ENCODE results near the gene MYH6. TPM values are rescaled to one million over a fixed set of nuclear protein-coding genes. Genes with fewer than 3 reads are reported as not detected.

MYH6 gene
- total RNA-seq, 1 experiment from 2014 or later, result 0.03 TPM

- Histone ChIP-seq H3K36me3 (replicated peaks; ENCODE audit: control insufficient read depth, insufficient read depth, low read length) (no peaks in the 10 kb centered on the region), H3K27me3 (ENCODE audit: control insufficient read depth, insufficient read depth, low read length) (peaks cover 1% of the 10 kb centered on the region; the same call in 1 of the 2 replicates), H3K4me3 (ENCODE audit: insufficient read depth, low read depth, low read length) (no peak overlapping the region)
- peak; percentile 69 for DNase-seq
Observed at GRCh38 chr14:23385642-23386265, 22.3 kb downstream of the MYH6 start.

GRCh38 chr14:23385244-23385641, 22.8 kb downstream of the MYH6 start:
- Histone ChIP-seq H3K4me3 (ENCODE audit: insufficient read depth, low read depth, low read length) (no peak overlapping the region), H3K27me3 (ENCODE audit: control insufficient read depth, insufficient read depth, low read length) (peaks cover 1% of the 10 kb centered on the region; the same call in 1 of the 2 replicates), H3K36me3 (replicated peaks; ENCODE audit: control insufficient read depth, insufficient read depth, low read length) (no peaks in the 10 kb centered on the region)
- DNase-seq, result no peak

- H3K27me3 ChIP-seq (ENCODE audit: control insufficient read depth, insufficient read depth, low read length), result peaks cover 1% of the 10 kb centered on the region; the same call in 1 of the 2 replicates
- H3K36me3 ChIP-seq (replicated peaks; ENCODE audit: control insufficient read depth, insufficient read depth, low read length), result no peaks in the 10 kb centered on the region
- no peak for DNase-seq
- no peak overlapping the region for H3K4me3 ChIP-seq (ENCODE audit: insufficient read depth, low read depth, low read length)
Observed at GRCh38 chr14:23384364-23385080, 23.6 kb downstream of the MYH6 start.

GRCh38 chr14:23382731-23383440, 25.2 kb downstream of the MYH6 start:
- H3K36me3 ChIP-seq (replicated peaks; ENCODE audit: control insufficient read depth, insufficient read depth, low read length), result no peaks in the 10 kb centered on the region
- DNase-seq, result no peak
- H3K4me3 ChIP-seq (ENCODE audit: insufficient read depth, low read depth, low read length), result no peak overlapping the region
- peaks cover 1% of the 10 kb centered on the region for H3K27me3 ChIP-seq (ENCODE audit: control insufficient read depth, insufficient read depth, low read length)

GRCh38 chr14:23382276-23382675, 25.8 kb downstream of the MYH6 start:
- DNase-seq, result no peak

GRCh38 chr14:23381871-23382270, 26.2 kb downstream of the MYH6 start:
- Histone ChIP-seq H3K36me3 (replicated peaks; ENCODE audit: control insufficient read depth, insufficient read depth, low read length) (no peaks in the 10 kb centered on the region), H3K27me3 (ENCODE audit: control insufficient read depth, insufficient read depth, low read length) (peaks cover 3% of the 10 kb centered on the region)

More at GRCh38 chr14:23382276-23382675, 25.8 kb downstream of the MYH6 start:
- Histone ChIP-seq H3K4me3 (ENCODE audit: insufficient read depth, low read depth, low read length) (no peak overlapping the region), H3K27me3 (ENCODE audit: control insufficient read depth, insufficient read depth, low read length) (peaks cover 1% of the 10 kb centered on the region), H3K36me3 (replicated peaks; ENCODE audit: control insufficient read depth, insufficient read depth, low read length) (no peaks in the 10 kb centered on the region)

GRCh38 chr14:23380976-23381375, 27.1 kb downstream of the MYH6 start:
- no peaks in the 10 kb centered on the region for H3K36me3 ChIP-seq (replicated peaks; ENCODE audit: control insufficient read depth, insufficient read depth, low read length)

More at GRCh38 chr14:23381871-23382270, 26.2 kb downstream of the MYH6 start:
- no peak overlapping the region for H3K4me3 ChIP-seq (ENCODE audit: insufficient read depth, low read depth, low read length)
- no peak for DNase-seq

GRCh38 chr14:23380197-23380914, 27.7 kb downstream of the MYH6 start:
- no peaks in the 10 kb centered on the region for H3K36me3 ChIP-seq (replicated peaks; ENCODE audit: control insufficient read depth, insufficient read depth, low read length)
- H3K4me3 ChIP-seq (ENCODE audit: insufficient read depth, low read depth, low read length), result no peak overlapping the region
- no peak for DNase-seq
- H3K27me3 ChIP-seq (ENCODE audit: control insufficient read depth, insufficient read depth, low read length), result peaks cover 4% of the 10 kb centered on the region

More at GRCh38 chr14:23380976-23381375, 27.1 kb downstream of the MYH6 start:
- no peak for DNase-seq
- Histone ChIP-seq H3K4me3 (ENCODE audit: insufficient read depth, low read depth, low read length) (no peak overlapping the region), H3K27me3 (ENCODE audit: control insufficient read depth, insufficient read depth, low read length) (peaks cover 3% of the 10 kb centered on the region)

- Histone ChIP-seq H3K36me3 (replicated peaks; ENCODE audit: control insufficient read depth, insufficient read depth, low read length) (no peaks in the 10 kb centered on the region), H3K27me3 (ENCODE audit: control insufficient read depth, insufficient read depth, low read length) (peaks cover 4% of the 10 kb centered on the region), H3K4me3 (ENCODE audit: insufficient read depth, low read depth, low read length) (no peak overlapping the region)
- peak; percentile 93 for DNase-seq
Observed at GRCh38 chr14:23379366-23380196, 28.5 kb downstream of the MYH6 start.

GRCh38 chr14:23378612-23379220, 29.4 kb downstream of the MYH6 start:
- H3K4me3 ChIP-seq (ENCODE audit: insufficient read depth, low read depth, low read length), result no peak overlapping the region
- H3K27me3 ChIP-seq (ENCODE audit: control insufficient read depth, insufficient read depth, low read length), result peaks cover 4% of the 10 kb centered on the region
- no peak for DNase-seq
- no peaks in the 10 kb centered on the region for H3K36me3 ChIP-seq (replicated peaks; ENCODE audit: control insufficient read depth, insufficient read depth, low read length)

GRCh38 chr14:23377573-23378563, 30.2 kb downstream of the MYH6 start:
- Histone ChIP-seq H3K36me3 (replicated peaks; ENCODE audit: control insufficient read depth, insufficient read depth, low read length) (no peaks in the 10 kb centered on the region), H3K4me3 (ENCODE audit: insufficient read depth, low read depth, low read length) (no peak overlapping the region)
- no peak for DNase-seq

GRCh38 chr14:23377198-23377550, 30.9 kb downstream of the MYH6 start:
- no peak for DNase-seq
- Histone ChIP-seq H3K36me3 (replicated peaks; ENCODE audit: control insufficient read depth, insufficient read depth, low read length) (no peaks in the 10 kb centered on the region), H3K4me3 (ENCODE audit: insufficient read depth, low read depth, low read length) (no peak overlapping the region)

More at GRCh38 chr14:23377573-23378563, 30.2 kb downstream of the MYH6 start:
- peaks cover 4% of the 10 kb centered on the region for H3K27me3 ChIP-seq (ENCODE audit: control insufficient read depth, insufficient read depth, low read length)

More at GRCh38 chr14:23377198-23377550, 30.9 kb downstream of the MYH6 start:
- peaks cover 3% of the 10 kb centered on the region for H3K27me3 ChIP-seq (ENCODE audit: control insufficient read depth, insufficient read depth, low read length)
